GM12801 (cell line): Measurements from ENCODE around the gene CCNB1.

ENCODE experiments used
- TF ChIP-seq, protein P1 (sequence below): IDR thresholded peaks from one replicate; pipeline ENCODE4 v1.5.1; 2011; ENCODE audit warnings: control low read depth; ENCODE audit not compliant: insufficient read length; ENCODE audit errors: extremely low read depth

The CCNB1 gene

DNA sequence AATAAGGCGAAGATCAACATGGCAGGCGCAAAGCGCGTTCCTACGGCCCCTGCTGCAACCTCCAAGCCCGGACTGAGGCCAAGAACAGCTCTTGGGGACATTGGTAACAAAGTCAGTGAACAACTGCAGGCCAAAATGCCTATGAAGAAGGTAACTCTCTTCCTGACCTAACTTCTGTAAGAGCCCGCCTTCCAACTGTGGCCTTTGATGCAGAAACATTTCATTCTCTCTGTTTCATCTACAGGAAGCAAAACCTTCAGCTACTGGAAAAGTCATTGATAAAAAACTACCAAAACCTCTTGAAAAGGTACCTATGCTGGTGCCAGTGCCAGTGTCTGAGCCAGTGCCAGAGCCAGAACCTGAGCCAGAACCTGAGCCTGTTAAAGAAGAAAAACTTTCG is 979 bp downstream of the CCNB1 start:
- TF ChIP-seq, protein P1, sequence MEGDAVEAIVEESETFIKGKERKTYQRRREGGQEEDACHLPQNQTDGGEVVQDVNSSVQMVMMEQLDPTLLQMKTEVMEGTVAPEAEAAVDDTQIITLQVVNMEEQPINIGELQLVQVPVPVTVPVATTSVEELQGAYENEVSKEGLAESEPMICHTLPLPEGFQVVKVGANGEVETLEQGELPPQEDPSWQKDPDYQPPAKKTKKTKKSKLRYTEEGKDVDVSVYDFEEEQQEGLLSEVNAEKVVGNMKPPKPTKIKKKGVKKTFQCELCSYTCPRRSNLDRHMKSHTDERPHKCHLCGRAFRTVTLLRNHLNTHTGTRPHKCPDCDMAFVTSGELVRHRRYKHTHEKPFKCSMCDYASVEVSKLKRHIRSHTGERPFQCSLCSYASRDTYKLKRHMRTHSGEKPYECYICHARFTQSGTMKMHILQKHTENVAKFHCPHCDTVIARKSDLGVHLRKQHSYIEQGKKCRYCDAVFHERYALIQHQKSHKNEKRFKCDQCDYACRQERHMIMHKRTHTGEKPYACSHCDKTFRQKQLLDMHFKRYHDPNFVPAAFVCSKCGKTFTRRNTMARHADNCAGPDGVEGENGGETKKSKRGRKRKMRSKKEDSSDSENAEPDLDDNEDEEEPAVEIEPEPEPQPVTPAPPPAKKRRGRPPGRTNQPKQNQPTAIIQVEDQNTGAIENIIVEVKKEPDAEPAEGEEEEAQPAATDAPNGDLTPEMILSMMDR, result no peak

DNA sequence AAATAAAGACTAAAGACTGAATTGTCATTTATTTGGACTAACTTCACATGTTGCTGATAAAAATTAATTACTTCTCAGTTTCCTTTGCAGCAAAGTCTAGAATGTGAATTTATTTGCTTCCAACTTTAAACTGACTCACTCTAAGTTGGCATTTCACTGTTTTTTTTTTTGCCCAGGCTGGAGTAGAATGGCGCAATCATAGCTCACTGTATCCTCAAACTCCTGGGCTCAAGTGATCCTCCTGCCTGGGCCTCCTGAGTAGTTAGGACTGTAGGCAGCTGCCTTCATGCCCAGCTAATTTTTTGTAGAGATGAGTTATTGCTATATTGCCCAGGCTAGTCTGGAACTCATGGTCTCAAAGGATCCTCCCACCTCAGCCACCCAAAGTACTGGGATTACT is 3.5 kb downstream of the CCNB1 start:
- TF ChIP-seq, protein P1, result no peak

DNA sequence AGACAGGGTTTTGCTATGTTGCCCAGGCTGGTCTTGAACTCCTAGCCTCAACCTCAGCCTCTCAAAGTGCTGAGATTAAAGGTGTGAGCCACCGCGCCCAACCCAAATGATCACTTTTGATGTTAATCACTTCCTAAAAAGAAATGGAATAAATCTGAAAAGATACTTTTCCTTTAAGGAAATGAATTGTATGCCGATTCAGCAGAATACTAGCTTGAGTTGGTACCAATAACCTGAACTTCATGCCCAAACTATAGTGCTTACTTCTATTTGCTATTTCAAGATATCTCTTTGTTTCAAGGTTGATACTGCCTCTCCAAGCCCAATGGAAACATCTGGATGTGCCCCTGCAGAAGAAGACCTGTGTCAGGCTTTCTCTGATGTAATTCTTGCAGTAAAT is 4.0 kb downstream of the CCNB1 start:
- TF ChIP-seq, protein P1, result no peak

DNA sequence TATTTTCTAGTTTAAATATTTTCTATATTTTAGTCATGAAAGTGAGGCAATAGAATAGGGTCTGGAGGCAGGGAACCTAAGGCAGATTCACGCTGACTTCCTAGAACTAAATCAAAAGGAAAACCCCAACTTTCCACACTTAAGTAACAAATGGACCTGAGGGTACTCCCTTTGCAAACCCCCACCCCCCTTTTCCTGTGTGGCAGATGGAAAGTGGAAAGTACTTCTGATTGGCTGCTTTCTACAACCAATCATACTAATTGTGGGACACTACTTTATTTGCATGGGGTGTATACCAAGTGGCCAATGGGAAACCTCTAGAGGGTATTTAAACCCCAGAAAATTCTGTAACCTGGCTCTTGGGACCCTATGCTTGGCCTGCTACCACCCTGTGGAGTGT is 17.7 kb downstream of the CCNB1 start:
- TF ChIP-seq, protein P1, result no peak

DNA sequence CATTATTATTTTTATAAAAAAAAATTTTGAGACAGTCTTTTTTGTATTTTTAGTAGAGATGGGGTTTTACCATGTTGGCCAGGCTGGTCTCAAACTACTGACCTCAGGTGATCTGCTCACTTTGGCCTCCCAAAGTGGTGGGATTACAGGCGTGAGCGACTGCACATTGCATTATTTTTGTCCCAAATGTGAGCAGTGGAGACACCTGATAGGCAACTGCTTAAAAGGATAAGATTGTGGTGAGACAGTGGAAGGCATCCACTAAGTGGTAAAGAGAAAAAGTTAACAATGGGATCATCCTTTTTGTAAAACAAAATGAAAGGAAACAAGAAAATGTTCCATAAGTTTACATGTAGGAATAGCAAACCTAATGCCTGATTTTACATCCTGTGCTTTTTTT is 20.4 kb downstream of the CCNB1 start:
- TF ChIP-seq, protein P1, result no peak

DNA sequence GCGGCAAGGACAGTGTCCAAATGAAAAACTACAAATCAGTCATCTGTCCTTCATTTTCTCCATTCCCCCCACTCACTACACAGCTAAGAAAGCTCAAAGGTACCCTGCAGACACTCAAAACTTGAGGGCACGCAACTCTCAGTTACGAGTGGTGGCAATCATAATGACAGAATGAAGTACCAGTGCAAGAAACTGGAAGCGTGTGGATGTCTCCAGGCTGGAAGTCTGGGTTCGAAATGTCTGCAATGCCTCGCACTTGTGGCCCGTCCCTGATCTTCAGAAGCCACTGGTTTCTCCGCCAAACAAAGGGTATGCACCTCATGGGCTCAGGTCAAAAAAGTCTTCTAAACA is 21.8 kb downstream of the CCNB1 start:
- TF ChIP-seq, protein P1, result no peak

DNA sequence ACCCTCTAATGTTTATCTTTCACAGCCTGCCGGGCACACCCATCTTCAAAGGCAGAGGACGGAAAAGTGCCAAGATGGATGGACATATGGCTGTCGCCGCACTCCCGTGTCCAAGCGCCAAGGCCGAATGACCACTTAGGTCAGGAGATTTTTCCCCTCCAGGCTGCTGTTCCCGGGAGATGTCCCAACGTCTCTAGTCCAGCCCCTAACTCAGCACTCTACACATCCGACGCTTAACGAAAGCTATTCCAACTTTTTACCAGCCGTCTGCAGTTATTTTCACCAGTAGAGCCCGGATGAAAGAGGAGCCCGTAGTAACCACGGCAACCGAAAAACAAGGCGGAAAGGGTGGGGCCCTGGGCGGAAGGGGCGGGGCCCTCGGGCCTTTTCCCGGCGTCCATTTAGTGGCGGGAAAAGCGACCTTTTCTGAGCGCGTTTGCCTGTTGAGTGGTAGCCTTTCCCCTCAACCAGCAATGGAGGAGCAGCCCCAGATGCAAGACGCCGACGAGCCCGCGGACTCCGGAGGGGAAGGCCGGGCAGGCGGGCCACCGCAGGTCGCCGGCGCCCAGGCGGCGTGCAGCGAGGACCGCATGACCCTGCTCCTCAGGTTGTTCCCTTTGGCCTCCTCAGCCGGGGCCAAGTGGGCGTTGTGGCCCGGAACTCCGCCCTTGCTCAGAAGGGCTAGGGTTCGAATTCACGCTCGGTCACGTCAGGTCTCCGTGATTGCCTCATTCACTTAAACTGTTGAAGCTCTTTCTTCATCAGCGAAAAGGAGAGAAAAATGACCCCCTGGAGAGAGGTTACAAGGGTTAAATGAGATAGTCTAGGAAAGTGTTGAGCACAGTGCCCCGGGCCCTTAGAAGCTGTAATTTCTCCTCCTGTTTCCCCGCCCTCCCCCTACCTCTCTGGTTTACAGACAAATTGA is 22.5 kb downstream of the CCNB1 start, which contains the start of gene CENPH:
CENPH (plus strand) TSS at position 422 of the 925 bp plus-strand sequence; CDS start at position 474, 52 bp downstream.
- TF ChIP-seq, protein P1, result no peak
